T-helper 1 cell treated with Interleukin-12 subunit alpha and Interleukin-12 subunit beta and Interleukin-4 antibody, amounts not matched to agents 30 μg/mL and 1 μg/mL, for 36 hours (primary cell): ENCODE results near the gene SYT7.

Experiments used
- H3K27ac Mint-ChIP-seq: one replicate; pipeline ENCODE4 v1.8.0; 2021; ENCODE audit warnings: mild to moderate bottlenecking, mixed read lengths
- H3K27me3 Mint-ChIP-seq: one replicate; pipeline ENCODE4 v1.8.0; 2021; ENCODE audit warnings: low read depth, mixed read lengths
- H3K36me3 Mint-ChIP-seq: one replicate; pipeline ENCODE4 v1.8.0; 2021; ENCODE audit warnings: low read depth, mixed read lengths
- H3K4me1 Mint-ChIP-seq: one replicate; pipeline ENCODE4 v1.8.0; 2021; ENCODE audit warnings: low read depth, mixed read lengths
- H3K4me3 Mint-ChIP-seq: one replicate; pipeline ENCODE4 v1.8.0; 2021; ENCODE audit warnings: mild to moderate bottlenecking, moderate library complexity, mixed read lengths
- H3K9me3 Mint-ChIP-seq: one replicate; pipeline ENCODE4 v1.8.0; 2021; ENCODE audit warnings: mixed read lengths

The SYT7 gene

GRCh38 chr11:61598374-61598773 is 17.5 kb upstream of the SYT7 start:
- no peaks in the 10 kb centered on the region for H3K9me3 Mint-ChIP-seq
- H3K36me3 Mint-ChIP-seq: no peaks in the 10 kb centered on the region
- H3K27me3 Mint-ChIP-seq: peaks cover 6% of the 10 kb centered on the region
- no peaks in the 10 kb centered on the region for H3K4me1 Mint-ChIP-seq
- no peak overlapping the region for H3K27ac Mint-ChIP-seq
- no peak overlapping the region for H3K4me3 Mint-ChIP-seq

GRCh38 chr11:61596990-61597389 is 16.1 kb upstream of the SYT7 start:
- Mint-ChIP-seq H3K27me3 (peaks cover 13% of the 10 kb centered on the region), H3K4me3 (no peak overlapping the region), H3K36me3 (no peaks in the 10 kb centered on the region)

DNA sequence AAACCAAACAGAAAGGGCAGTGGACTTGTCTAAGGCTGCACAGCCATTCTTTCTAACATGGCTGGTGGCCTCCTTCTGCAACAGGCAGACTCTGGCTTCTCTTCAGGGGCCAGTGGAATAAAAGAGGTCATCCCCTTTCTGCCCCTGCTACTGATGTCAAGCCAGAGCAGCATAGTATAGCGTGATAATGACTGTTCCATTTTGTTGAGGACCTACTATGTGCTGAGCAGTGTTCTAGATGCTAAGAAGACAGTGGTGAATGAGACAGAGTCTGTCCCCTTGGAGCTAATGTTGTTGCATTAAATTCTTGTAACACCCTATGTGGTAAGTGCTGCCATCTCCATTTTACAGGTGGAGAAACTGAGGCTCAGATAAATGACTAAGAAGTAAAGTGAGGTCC is 15.7 kb upstream of the SYT7 start:
- no peak overlapping the region for H3K4me3 Mint-ChIP-seq
- peaks cover 18% of the 10 kb centered on the region for H3K27me3 Mint-ChIP-seq
- no peaks in the 10 kb centered on the region for H3K36me3 Mint-ChIP-seq
- H3K4me1 Mint-ChIP-seq: no peaks in the 10 kb centered on the region
- H3K9me3 Mint-ChIP-seq: no peaks in the 10 kb centered on the region
- H3K27ac Mint-ChIP-seq: no peak overlapping the region

More at GRCh38 chr11:61596990-61597389, 16.1 kb upstream of the SYT7 start:
- no peaks in the 10 kb centered on the region for H3K4me1 Mint-ChIP-seq
- no peak overlapping the region for H3K27ac Mint-ChIP-seq
- no peaks in the 10 kb centered on the region for H3K9me3 Mint-ChIP-seq

DNA sequence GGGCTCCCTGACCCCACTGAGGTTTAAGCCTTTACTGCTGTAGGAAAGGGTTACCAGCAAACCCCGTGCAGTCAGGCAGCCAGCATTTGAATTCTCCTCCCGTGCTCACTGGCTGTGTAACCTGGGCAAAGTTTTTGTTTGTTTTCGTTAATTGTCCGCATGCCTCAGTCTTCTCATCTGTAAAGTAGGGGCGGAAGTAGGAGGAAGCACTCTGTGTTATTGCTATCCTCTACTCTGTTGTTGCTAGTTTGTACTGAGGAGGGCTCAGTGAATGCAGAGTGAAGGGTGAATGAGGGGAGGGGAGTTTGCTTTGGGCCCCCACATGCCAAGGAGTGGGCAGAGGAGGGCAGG is 14.0 kb upstream of the SYT7 start:
- Mint-ChIP-seq H3K4me1 (no peaks in the 10 kb centered on the region), H3K27me3 (peaks cover 20% of the 10 kb centered on the region), H3K4me3 (no peak overlapping the region), H3K27ac (no peak overlapping the region), H3K36me3 (no peaks in the 10 kb centered on the region), H3K9me3 (no peaks in the 10 kb centered on the region)

GRCh38 chr11:61593151-61593550 is 12.3 kb upstream of the SYT7 start:
- H3K9me3 Mint-ChIP-seq: no peaks in the 10 kb centered on the region
- H3K36me3 Mint-ChIP-seq: no peaks in the 10 kb centered on the region
- peaks cover 37% of the 10 kb centered on the region for H3K27me3 Mint-ChIP-seq
- no peaks in the 10 kb centered on the region for H3K4me1 Mint-ChIP-seq
- no peak overlapping the region for H3K27ac Mint-ChIP-seq
- H3K4me3 Mint-ChIP-seq: no peak overlapping the region

DNA sequence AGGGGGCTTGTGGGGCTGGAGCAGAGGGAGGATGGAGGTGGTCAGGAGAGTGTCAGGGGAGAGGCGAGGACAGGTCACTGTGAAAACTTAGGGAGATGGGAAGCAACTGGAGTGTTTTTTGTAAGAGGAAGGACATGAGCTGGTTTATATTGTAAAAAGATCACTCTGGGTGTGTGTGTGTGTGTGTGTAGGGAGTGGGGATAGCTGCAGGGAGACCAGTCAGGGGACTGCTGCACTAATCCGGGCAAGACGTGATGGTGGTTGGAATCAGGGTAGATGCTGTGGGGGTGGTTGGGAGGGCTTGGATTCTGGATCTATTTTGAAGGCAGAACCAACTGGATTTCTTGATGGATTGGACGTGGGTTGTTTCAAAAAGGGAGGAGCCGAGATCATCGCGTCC is 11.3 kb upstream of the SYT7 start:
- H3K36me3 Mint-ChIP-seq: no peaks in the 10 kb centered on the region
- no peaks in the 10 kb centered on the region for H3K4me1 Mint-ChIP-seq
- no peak overlapping the region for H3K4me3 Mint-ChIP-seq
- no peak overlapping the region for H3K27ac Mint-ChIP-seq
- peaks cover 40% of the 10 kb centered on the region for H3K27me3 Mint-ChIP-seq
- H3K9me3 Mint-ChIP-seq: no peaks in the 10 kb centered on the region

GRCh38 chr11:61589961-61590360 is 9.1 kb upstream of the SYT7 start:
- H3K27me3 Mint-ChIP-seq: peaks cover 58% of the 10 kb centered on the region
- no peaks in the 10 kb centered on the region for H3K9me3 Mint-ChIP-seq
- no peak overlapping the region for H3K27ac Mint-ChIP-seq
- H3K4me1 Mint-ChIP-seq: no peaks in the 10 kb centered on the region
- no peak overlapping the region for H3K4me3 Mint-ChIP-seq
- no peaks in the 10 kb centered on the region for H3K36me3 Mint-ChIP-seq

DNA sequence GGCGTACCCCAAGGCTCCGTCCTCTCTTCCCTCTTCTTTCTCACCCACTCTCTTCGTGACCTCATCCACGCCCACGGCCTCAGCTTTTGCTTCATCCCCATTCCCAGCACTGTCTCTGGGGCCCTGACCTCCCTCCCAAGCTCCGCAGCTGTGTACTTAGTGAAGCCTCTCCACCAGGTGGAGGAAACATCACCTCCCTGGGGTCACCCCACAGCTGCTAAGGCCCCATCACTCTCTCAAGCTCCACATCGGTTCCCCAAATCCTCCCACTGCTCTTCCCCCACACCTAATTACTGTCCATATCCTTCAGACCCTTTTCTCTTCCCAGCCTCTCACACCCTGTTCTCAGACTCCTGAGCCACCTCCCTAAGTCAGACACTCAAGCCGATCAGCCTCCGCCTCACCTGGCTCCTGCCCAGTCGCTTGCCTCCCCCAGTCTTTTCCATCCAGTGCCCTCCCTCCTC is 7.9 kb upstream of the SYT7 start:
- no peak overlapping the region for H3K27ac Mint-ChIP-seq
- H3K27me3 Mint-ChIP-seq: peaks cover 54% of the 10 kb centered on the region
- no peaks in the 10 kb centered on the region for H3K9me3 Mint-ChIP-seq
- peak overlapping the region; percentile 19 for H3K4me3 Mint-ChIP-seq
- no peaks in the 10 kb centered on the region for H3K36me3 Mint-ChIP-seq
- H3K4me1 Mint-ChIP-seq: no peaks in the 10 kb centered on the region

DNA sequence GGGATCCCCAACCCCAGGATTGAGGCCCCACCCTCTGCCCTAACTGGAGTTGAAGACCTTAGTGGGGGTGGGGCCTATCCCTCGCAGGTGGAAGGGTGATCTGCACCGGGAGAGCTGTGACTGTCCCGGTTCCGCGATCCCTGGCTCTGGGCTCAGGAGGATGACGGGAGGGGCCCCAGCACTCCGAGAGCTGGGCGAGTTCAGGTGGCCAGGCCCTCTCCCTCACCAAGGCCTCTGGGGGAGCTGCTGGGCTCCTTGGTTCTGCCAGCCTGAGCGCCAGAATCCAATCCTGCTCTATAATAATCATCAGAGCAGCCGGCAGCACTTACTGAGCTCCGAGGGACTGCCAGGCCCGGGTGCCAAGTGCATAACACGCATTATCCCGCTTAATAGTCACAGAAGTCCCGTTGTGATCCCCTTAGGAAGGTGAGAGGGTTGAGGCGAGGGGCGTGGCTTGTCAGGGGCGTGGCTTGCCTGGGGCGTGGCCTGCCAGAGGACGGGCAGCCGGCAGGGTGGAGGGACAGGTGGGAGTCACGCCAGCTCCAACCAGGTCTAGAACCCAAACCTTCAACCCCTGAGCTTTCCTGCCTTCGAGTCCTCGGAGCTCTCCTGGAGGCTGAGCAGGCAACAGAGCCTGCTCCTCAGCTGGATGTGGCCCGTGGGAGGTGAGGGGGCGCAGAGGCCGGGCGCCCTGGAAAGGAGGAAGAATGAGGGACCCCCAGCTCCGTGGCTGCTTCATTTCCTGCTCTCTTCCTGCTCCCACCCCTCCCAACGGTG is 7.3 kb upstream of the SYT7 start:
- no peaks in the 10 kb centered on the region for H3K9me3 Mint-ChIP-seq
- peaks cover 57% of the 10 kb centered on the region for H3K27me3 Mint-ChIP-seq

DNA sequence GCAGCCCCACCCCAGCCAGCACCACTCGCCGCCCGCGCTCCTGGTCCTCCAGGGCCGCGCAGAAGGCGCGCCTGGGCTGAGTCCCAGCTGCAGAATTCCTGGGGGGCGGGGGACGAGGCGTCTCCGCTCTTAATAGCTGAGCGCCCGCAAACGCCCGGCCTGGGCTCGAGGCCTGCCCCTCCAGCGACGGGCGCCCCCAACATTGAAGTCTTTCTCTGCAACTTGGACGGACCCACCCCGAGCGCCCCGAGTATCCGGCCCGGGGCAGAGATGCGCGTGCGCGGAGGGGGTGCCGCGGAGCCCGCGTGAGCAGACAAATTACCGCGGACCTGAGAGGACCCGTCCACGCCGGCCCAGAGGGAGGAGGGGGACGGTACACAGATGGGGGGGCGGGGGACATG is 6.7 kb upstream of the SYT7 start:
- H3K27ac Mint-ChIP-seq: no peak overlapping the region
- no peaks in the 10 kb centered on the region for H3K36me3 Mint-ChIP-seq
- H3K27me3 Mint-ChIP-seq: peaks cover 62% of the 10 kb centered on the region
- no peak overlapping the region for H3K4me3 Mint-ChIP-seq
- H3K4me1 Mint-ChIP-seq: no peaks in the 10 kb centered on the region
- H3K9me3 Mint-ChIP-seq: no peaks in the 10 kb centered on the region

More for the DNA sequence above, 7.3 kb upstream of the SYT7 start:
- Mint-ChIP-seq H3K36me3 (no peaks in the 10 kb centered on the region), H3K4me3 (peak overlapping the region; percentile 5), H3K4me1 (no peaks in the 10 kb centered on the region), H3K27ac (no peak overlapping the region)

DNA sequence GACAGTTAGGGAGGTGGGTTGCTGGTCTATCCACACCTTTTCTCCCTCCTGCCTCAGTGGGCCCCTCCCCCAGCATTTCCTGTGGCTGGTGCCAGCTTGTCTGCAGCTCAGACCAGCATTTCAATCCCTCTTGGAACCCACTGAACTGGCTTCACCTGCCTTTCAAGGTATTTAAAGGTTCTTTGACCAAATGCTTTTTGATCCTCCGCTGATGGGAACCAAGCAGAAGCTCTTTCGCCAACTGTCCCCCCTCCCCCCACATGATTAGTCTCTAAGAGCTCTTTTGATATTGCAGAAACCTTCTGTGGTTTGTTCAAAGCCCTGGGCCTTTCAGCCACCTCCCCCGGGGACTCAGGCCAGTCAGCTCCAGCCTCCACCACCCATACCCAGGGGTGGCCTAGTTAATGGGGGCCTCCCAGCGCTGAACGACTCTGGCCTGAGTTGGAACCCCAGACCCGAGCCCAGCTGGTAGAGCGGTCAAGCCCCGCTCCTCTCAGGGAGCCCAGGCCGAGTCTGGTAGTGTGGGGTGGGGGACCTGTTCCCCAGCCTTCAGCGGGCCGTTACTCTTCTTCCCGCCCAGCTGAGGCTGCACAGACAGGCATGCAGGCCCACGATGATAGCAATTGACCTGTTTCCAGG is 6.0 kb upstream of the SYT7 start:
- Mint-ChIP-seq H3K4me1 (no peaks in the 10 kb centered on the region), H3K4me3 (no peak overlapping the region), H3K27me3 (peaks cover 64% of the 10 kb centered on the region)

DNA sequence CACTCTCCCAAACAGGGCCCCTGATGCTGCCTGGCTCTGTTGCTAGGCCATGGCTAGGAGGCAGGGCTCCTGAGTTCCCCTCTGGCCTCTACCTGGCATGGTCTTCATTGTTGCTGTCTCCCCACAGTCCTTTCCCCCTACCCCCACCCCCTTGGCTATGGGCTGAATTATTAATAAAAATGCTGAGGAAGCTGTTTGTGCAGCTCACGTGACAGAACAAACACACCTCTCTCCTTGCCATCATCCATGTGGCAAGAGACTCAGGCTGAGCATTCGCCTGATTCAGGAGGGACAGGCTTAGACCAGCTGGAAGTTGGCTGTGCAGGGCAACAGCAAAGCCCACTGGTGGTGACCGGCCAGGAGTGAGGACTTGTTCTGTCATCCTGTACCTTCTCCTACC is 4.2 kb upstream of the SYT7 start:
- H3K27ac Mint-ChIP-seq: no peak overlapping the region
- no peaks in the 10 kb centered on the region for H3K9me3 Mint-ChIP-seq
- H3K4me1 Mint-ChIP-seq: peaks cover 5% of the 10 kb centered on the region
- H3K4me3 Mint-ChIP-seq: no peak overlapping the region
- H3K36me3 Mint-ChIP-seq: no peaks in the 10 kb centered on the region
- peaks cover 68% of the 10 kb centered on the region for H3K27me3 Mint-ChIP-seq

More for the DNA sequence above, 6.0 kb upstream of the SYT7 start:
- Mint-ChIP-seq H3K27ac (no peak overlapping the region), H3K36me3 (no peaks in the 10 kb centered on the region), H3K9me3 (no peaks in the 10 kb centered on the region)

GRCh38 chr11:61581931-61582330 is 1.1 kb upstream of the SYT7 start:
- Mint-ChIP-seq H3K27ac (peak overlapping the region; percentile 38), H3K27me3 (peaks cover 73% of the 10 kb centered on the region)

GRCh38 chr11:61580271-61580888 is 496 bp downstream of the SYT7 start:
- no peaks in the 10 kb centered on the region for H3K9me3 Mint-ChIP-seq
- H3K4me3 Mint-ChIP-seq: peak overlapping the region; percentile 44
- H3K27me3 Mint-ChIP-seq: peaks cover 59% of the 10 kb centered on the region
- H3K4me1 Mint-ChIP-seq: peaks cover 5% of the 10 kb centered on the region
- no peaks in the 10 kb centered on the region for H3K36me3 Mint-ChIP-seq
- no peak overlapping the region for H3K27ac Mint-ChIP-seq

More at GRCh38 chr11:61581931-61582330, 1.1 kb upstream of the SYT7 start:
- Mint-ChIP-seq H3K4me3 (peak overlapping the region; percentile 80), H3K36me3 (no peaks in the 10 kb centered on the region), H3K4me1 (peaks cover 5% of the 10 kb centered on the region), H3K9me3 (no peaks in the 10 kb centered on the region)
